ENCODE data around the gene XXYLT1. TPM values are rescaled to one million over a fixed set of nuclear protein-coding genes. Genes with fewer than 3 reads are reported as not detected.

XXYLT1 gene
- total and polyA plus RNA-seq, 2 of the 4 experiments (the other 2 are of a cell fraction), result 14.7 to 18.1 TPM

DNA sequence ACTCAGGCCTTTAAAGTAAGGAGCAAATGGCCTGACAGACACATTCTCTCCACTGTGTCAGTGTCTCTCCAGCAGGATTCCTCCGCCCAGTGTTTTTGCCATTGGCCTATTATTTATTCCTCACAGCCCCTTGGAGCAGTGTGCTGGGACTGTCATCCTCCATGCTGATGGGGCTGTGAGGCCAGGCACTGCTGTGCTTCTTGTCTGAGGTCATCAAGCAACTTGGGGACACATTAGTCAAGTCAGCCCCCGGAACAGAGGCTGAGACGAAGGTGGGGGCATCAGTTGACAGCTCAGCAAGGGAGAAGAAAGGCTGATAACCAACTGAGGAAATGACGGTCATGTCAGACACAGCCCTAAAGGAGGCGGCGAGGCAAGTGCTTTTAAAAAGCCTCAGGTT, 67.4 kb downstream of the XXYLT1 start:
- Histone ChIP-seq H4K91ac (ENCODE audit: insufficient read depth, low read depth, low read length) (peak overlapping the region; percentile 85), H3K4ac (ENCODE audit: low read depth, low read length) (peak overlapping the region; percentile 75), H2AK9ac (replicated peaks; ENCODE audit: low read depth, low read length, poor library complexity) (peak overlapping the region; percentile 56), H2BK5ac (ENCODE audit: low read depth, low read length, poor library complexity, severe bottlenecking) (peak overlapping the region; percentile 51), H3K9ac (ENCODE audit: low read depth, low read length) (no peak overlapping the region; the same call in 1 of the 2 replicates), H3K18ac (ENCODE audit: low read depth, low read length) (peak overlapping the region; percentile 62), H3K36me3 (ENCODE audit: control insufficient read depth, insufficient read depth, low read length) (no peaks in the 10 kb centered on the region), H3K27ac (ENCODE audit: insufficient read depth, low read length) (peak overlapping the region; percentile 94), H3K79me1 (ENCODE audit: low read depth in 1 of 2, low read length in 2 of 2) (peaks cover 25 to 61% of the 10 kb centered on the region in 2 experiments), H2AFZ (replicated peaks; ENCODE audit: low read length, poor library complexity) (peak overlapping the region; percentile 19), H3K4me2 (ENCODE audit: low read depth, low read length) (no peak overlapping the region), H3K4me3 (ENCODE audit: insufficient read depth, low read depth, low read length) (no peak overlapping the region), H3K9me3 (ENCODE audit: control insufficient read depth, insufficient read depth, low read length) (no peaks in the 10 kb centered on the region; the same call in 1 of the 2 replicates), H4K8ac (ENCODE audit: low read depth in 2 of 2, low read length in 2 of 2) (peak overlapping the region; percentile 32 to 74; a peak in 3 of 4 replicates), H3K27me3 (ENCODE audit: control insufficient read depth, insufficient read depth, low read length) (no peaks in the 10 kb centered on the region), H4K5ac (ENCODE audit: low read depth, low read length) (peak overlapping the region; percentile 81), H3K9me1 (ENCODE audit: insufficient read depth, low read length) (peaks cover 16% of the 10 kb centered on the region), H2AK5ac (ENCODE audit: low read depth, low read length) (peak overlapping the region; percentile 97), H3K23ac (ENCODE audit: low read depth, low read length) (no peak overlapping the region; the same call in 1 of the 2 replicates), H4K20me1 (ENCODE audit: insufficient read depth, low read length) (no peaks in the 10 kb centered on the region), H2BK15ac (ENCODE audit: low read depth, low read length) (peak overlapping the region; percentile 92; the same call in 2 of the 3 replicates), H3K14ac (replicated peaks; ENCODE audit: low read depth, low read length) (peak overlapping the region; percentile 50), H2BK20ac (ENCODE audit: low read depth, low read length) (peak overlapping the region; percentile 74), H3K4me1 (ENCODE audit: control insufficient read depth, insufficient read depth, low read length) (peaks cover 21% of the 10 kb centered on the region), H3K56ac (ENCODE audit: extremely low read depth, insufficient read depth, low read length) (no peak overlapping the region), H2BK120ac (ENCODE audit: low read depth, low read length) (peak overlapping the region; percentile 91)
- in situ Hi-C loops (cut with MboI; ENCODE audit: low sequenced_read_pairs) (no loop called here), intact Hi-C loops (cut with micrococcal nuclease) (loop anchor here (2.0 kb wide), 2 partner anchors 49 to 57 kb away; no protein-coding TSS in a partner anchor), dilution Hi-C loops (cut with HindIII; ENCODE audit: low sequenced_read_pairs, unreplicated experiment) (no loop called here)
- 50% methylated on average over 2 of the region's 6 CpGs; no CpG with 5 or more reads in 1 of the 2 experiments for WGBS, 2 experiments (ENCODE audit: extremely low coverage in 2 of 2, insufficient read length in 1 of 2)
- ChIA-PET CTCF (no interaction called here), POLR2A (ENCODE audit: unreplicated experiment) (no interaction called here)
- DNase-seq (no peak), ATAC-seq (ENCODE audit: low read depth) (no peak)
- no TSS peak for BruUV-seq (replicated peaks)
- TF ChIP-seq POLR2A (IDR thresholded peaks at IDR 0.05; ENCODE audit: low read depth, low read length) (no peak), MXI1 (IDR thresholded peaks at IDR 0.05; ENCODE audit: borderline replicate concordance, low read depth, low read length) (no peak), CTCF (conservative IDR thresholded peaks at IDR 0.05; ENCODE audit: low read depth, low read length) (no peak), MAFK (IDR thresholded peaks at IDR 0.05; ENCODE audit: low read depth, low read length) (no peak), FOS (IDR thresholded peaks at IDR 0.05; ENCODE audit: low read depth, low read length) (no peak)

All from IMR-90 (cell line).